Ishikawa (cell line): ENCODE measurements around the gene COX19.

Experiments used
- CEBPB ChIP-seq: IDR thresholded peaks from 2 replicates; pipeline ENCODE4 v1.6.1; 2012
- CREB1 ChIP-seq: IDR thresholded peaks from 2 replicates; pipeline ENCODE4 v1.6.1; 2012; ENCODE audit warnings: low read depth
- EGR1 ChIP-seq: IDR thresholded peaks from 2 replicates; pipeline ENCODE4 v1.6.1; 2012
- EP300 ChIP-seq: IDR thresholded peaks from 2 replicates; pipeline ENCODE4 v1.6.1; 2012; ENCODE audit warnings: borderline replicate concordance
- FOXM1 ChIP-seq: IDR thresholded peaks from 2 replicates; pipeline ENCODE4 v1.6.1; 2012; ENCODE audit warnings: low read depth, borderline replicate concordance
- MAX ChIP-seq: IDR thresholded peaks from 2 replicates; pipeline ENCODE4 v1.6.1; 2012
- NFIC ChIP-seq: IDR thresholded peaks from 2 replicates; pipeline ENCODE4 v1.6.1; 2012
- RAD21 ChIP-seq: IDR thresholded peaks from 2 replicates; pipeline ENCODE4 v1.6.1; 2012; ENCODE audit warnings: low read depth
- REST ChIP-seq: IDR thresholded peaks from 2 replicates; pipeline ENCODE4 v1.6.1; 2012; ENCODE audit warnings: low read depth, mild to moderate bottlenecking
- TAF1 ChIP-seq: IDR thresholded peaks from 2 replicates; pipeline ENCODE4 v1.6.1; 2012; ENCODE audit warnings: low read depth, mild to moderate bottlenecking
- TCF12 ChIP-seq: IDR thresholded peaks from 2 replicates; pipeline ENCODE4 v1.6.1; 2012; ENCODE audit warnings: low read depth
- TEAD4 ChIP-seq: IDR thresholded peaks from 2 replicates; pipeline ENCODE4 v1.6.1; 2012
- USF1 ChIP-seq: IDR thresholded peaks from 2 replicates; pipeline ENCODE4 v1.6.1; 2012
- YY1 ChIP-seq: IDR thresholded peaks from 2 replicates; pipeline ENCODE4 v1.6.1; 2012; ENCODE audit warnings: low read depth
- ZBTB7A ChIP-seq: IDR thresholded peaks from 2 replicates; pipeline ENCODE4 v1.6.1; 2012; ENCODE audit warnings: low read depth

COX19 gene

GRCh38 chr7:985127-985416, 9.7 kb upstream of the COX19 start:
- no peak for TF ChIP-seq ZBTB7A
- TF ChIP-seq REST, result no peak
- no peak for TF ChIP-seq FOXM1
- TF ChIP-seq EP300, result no peak
- no peak for TF ChIP-seq TAF1
- no peak for TF ChIP-seq CEBPB
- TF ChIP-seq TEAD4, result no peak
- no peak for TF ChIP-seq MAX
- no peak for TF ChIP-seq CREB1
- no peak for TF ChIP-seq USF1
- TF ChIP-seq NFIC, result no peak
- no peak for TF ChIP-seq RAD21
- no peak for TF ChIP-seq TCF12

- TF ChIP-seq FOXM1 (no peak), ZBTB7A (no peak), YY1 (no peak), REST (no peak), CEBPB (no peak), CREB1 (no peak), USF1 (no peak), TAF1 (no peak), EP300 (no peak)
Observed at GRCh38 chr7:984361-985126, 9.2 kb upstream of the COX19 start.

GRCh38 chr7:983616-984071, 8.3 kb upstream of the COX19 start:
- no peak for TF ChIP-seq EGR1
- no peak for TF ChIP-seq EP300
- no peak for TF ChIP-seq CREB1
- no peak for TF ChIP-seq USF1
- TF ChIP-seq TAF1, result no peak

- no peak for TF ChIP-seq EP300
- no peak for TF ChIP-seq YY1
- TF ChIP-seq TCF12, result no peak
Observed at GRCh38 chr7:983004-983615, 7.8 kb upstream of the COX19 start, which contains the start of gene CYP2W1. Gene CYP2W1, plus strand, starts transcription at chr7:983181. Its CDS starts 31 bp downstream, at chr7:983212.

- TF ChIP-seq EGR1, result no peak
- TF ChIP-seq RAD21, result no peak
- TF ChIP-seq TCF12, result no peak
- TF ChIP-seq TEAD4, result no peak
- no peak for TF ChIP-seq TAF1
- TF ChIP-seq REST, result no peak
- TF ChIP-seq ZBTB7A, result no peak
Observed at GRCh38 chr7:982511-983003, 7.2 kb upstream of the COX19 start.
